Astrocyte (in vitro differentiated cells and primary cell): ENCODE measurements around the gene MYO1B.

ENCODE experiments used
- EZH2 ChIP-seq: IDR thresholded peaks from 2 replicates; pipeline ENCODE4 v1.6.1; 2012; ENCODE audit warnings: mild to moderate bottlenecking, low read length, inconsistent platforms; ENCODE audit not compliant: insufficient read depth
- TF ChIP-seq, protein P1 (sequence below): IDR thresholded peaks from 2 replicates; pipeline ENCODE4 v1.5.1; 2011; ENCODE audit warnings: low read depth, mild to moderate bottlenecking, inconsistent platforms, low read length, moderate library complexity; ENCODE audit not compliant: insufficient read depth

DNA sequence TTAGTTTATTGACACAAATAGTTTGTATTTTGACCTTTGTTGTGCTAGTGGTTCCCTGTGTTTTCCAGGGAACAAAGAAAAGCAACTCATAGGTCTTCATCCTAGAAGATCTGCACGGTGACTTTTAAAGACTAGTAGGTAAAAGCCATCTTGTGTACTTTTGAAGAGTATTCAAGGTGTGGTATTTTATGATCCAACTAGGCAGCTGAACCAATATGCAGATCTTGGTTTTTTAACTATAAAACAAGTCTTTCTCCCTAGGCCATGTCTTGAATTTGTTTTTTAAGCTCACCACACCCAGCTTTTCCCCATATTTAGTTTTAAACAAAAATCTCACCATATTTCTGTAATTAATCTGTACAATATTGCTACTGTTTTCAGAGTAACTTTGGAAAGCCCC, 30.0 kb upstream of the MYO1B start:
- TF ChIP-seq, protein P1, sequence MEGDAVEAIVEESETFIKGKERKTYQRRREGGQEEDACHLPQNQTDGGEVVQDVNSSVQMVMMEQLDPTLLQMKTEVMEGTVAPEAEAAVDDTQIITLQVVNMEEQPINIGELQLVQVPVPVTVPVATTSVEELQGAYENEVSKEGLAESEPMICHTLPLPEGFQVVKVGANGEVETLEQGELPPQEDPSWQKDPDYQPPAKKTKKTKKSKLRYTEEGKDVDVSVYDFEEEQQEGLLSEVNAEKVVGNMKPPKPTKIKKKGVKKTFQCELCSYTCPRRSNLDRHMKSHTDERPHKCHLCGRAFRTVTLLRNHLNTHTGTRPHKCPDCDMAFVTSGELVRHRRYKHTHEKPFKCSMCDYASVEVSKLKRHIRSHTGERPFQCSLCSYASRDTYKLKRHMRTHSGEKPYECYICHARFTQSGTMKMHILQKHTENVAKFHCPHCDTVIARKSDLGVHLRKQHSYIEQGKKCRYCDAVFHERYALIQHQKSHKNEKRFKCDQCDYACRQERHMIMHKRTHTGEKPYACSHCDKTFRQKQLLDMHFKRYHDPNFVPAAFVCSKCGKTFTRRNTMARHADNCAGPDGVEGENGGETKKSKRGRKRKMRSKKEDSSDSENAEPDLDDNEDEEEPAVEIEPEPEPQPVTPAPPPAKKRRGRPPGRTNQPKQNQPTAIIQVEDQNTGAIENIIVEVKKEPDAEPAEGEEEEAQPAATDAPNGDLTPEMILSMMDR = no peak
- no peak for TF ChIP-seq EZH2
